Neural progenitor cell (in vitro differentiated cells): ENCODE data around the gene SHROOM3. TPM values are rescaled to one million over a fixed set of nuclear protein-coding genes. Genes with fewer than 3 reads are reported as not detected.

Experiments
- DNase-seq: peaks from one replicate; pipeline ENCODE4 v3.0.0-alpha.2; 2016; ENCODE audit warnings: low spot score
- H2AFZ ChIP-seq: fragments of 200-600 bp; sonication (generic); replicated peaks from 2 replicates; pipeline ENCODE4 v1.6.1; 2016; ENCODE audit warnings: antibody characterized with exemption
- H3F3A ChIP-seq: fragments of 200-600 bp; sonication (generic); 2 replicates; pipeline ENCODE4 v1.6.1; 2016; ENCODE audit warnings: antibody characterized with exemption, low read depth
- H3K27ac ChIP-seq: fragments of 200-600 bp; sonication (generic); 2 replicates; pipeline ENCODE4 v1.5.1; 2016; ENCODE audit warnings: mild to moderate bottlenecking
- H3K27me3 ChIP-seq: fragments of 200-600 bp; sonication (generic); 2 replicates; pipeline ENCODE4 v1.6.1; 2016; ENCODE audit warnings: mild to moderate bottlenecking, moderate library complexity
- H3K36me3 ChIP-seq: fragments of 200-600 bp; sonication (generic); 2 replicates; pipeline ENCODE4 v1.5.1; 2016
- H3K4me1 ChIP-seq: fragments of 200-600 bp; sonication (generic); 2 replicates; pipeline ENCODE4 v1.6.1; 2016; ENCODE audit warnings: mixed run types
- H3K4me2 ChIP-seq: fragments of 200-600 bp; sonication (generic); 2 replicates; pipeline ENCODE4 v1.6.1; 2016
- H3K4me3 ChIP-seq: fragments of 200-600 bp; sonication (generic); 2 replicates; pipeline ENCODE4 v1.5.1; 2016
- H3K79me2 ChIP-seq: fragments of 200-600 bp; sonication (generic); 2 replicates; pipeline ENCODE4 v1.6.1; 2016; ENCODE audit warnings: low read depth
- H3K9ac ChIP-seq: fragments of 200-600 bp; sonication (generic); 2 replicates; pipeline ENCODE4 v1.6.1; 2016
- H3K9me3 ChIP-seq: fragments of 200-600 bp; sonication (generic); 2 replicates; pipeline ENCODE4 v1.5.1; 2016; ENCODE audit warnings: low read depth
- H4K20me1 ChIP-seq: fragments of 200-600 bp; sonication (generic); 2 replicates; pipeline ENCODE4 v1.6.1; 2016; ENCODE audit warnings: low read depth
- H3K27ac Mint-ChIP-seq: 3 replicates; pipeline ENCODE4 v1.8.0; 2021; ENCODE audit warnings: mixed read lengths
- H3K27me3 Mint-ChIP-seq: 2 replicates; pipeline ENCODE4 v1.8.0; 2022; ENCODE audit warnings: low read depth, mild to moderate bottlenecking, inconsistent platforms, moderate library complexity, mixed read lengths; ENCODE audit not compliant: insufficient read depth
- H3K36me3 Mint-ChIP-seq: 3 replicates; pipeline ENCODE4 v1.8.0; 2021; ENCODE audit warnings: mixed read lengths
- H3K4me1 Mint-ChIP-seq: 3 replicates; pipeline ENCODE4 v1.8.0; 2021; ENCODE audit warnings: mixed read lengths
- H3K4me3 Mint-ChIP-seq: 3 replicates; pipeline ENCODE4 v1.8.0; 2021; ENCODE audit warnings: mild to moderate bottlenecking, moderate library complexity, mixed read lengths
- H3K9me3 Mint-ChIP-seq: 3 replicates; pipeline ENCODE4 v1.8.0; 2020; ENCODE audit warnings: mixed read lengths
- EZH2 ChIP-seq: fragments of 200-600 bp; sonication (generic); IDR thresholded peaks from 2 replicates; pipeline ENCODE4 v1.6.1; 2017; ENCODE audit warnings: antibody characterized with exemption, mild to moderate bottlenecking, moderate library complexity
- EZH2phosphoT487 ChIP-seq: fragments of 200-600 bp; sonication (generic); IDR thresholded peaks from 2 replicates; pipeline ENCODE4 v1.6.1; 2017; ENCODE audit warnings: antibody characterized with exemption
- total RNA-seq: library from RNA; depleted of rRNA; stranded (reverse); fragments of >200 nt; gene quantifications from 2 replicates; pipeline ENCODE4 v1.2.3, GENCODE V29; 2015; ENCODE audit warnings: low replicate concordance
- TF ChIP-seq, protein P1 (sequence below): fragments of 200-600 bp; sonication (generic); IDR thresholded peaks from 2 replicates; pipeline ENCODE4 v1.5.1; 2017; ENCODE audit warnings: antibody characterized with exemption, mild to moderate bottlenecking

SHROOM3 gene
- total RNA-seq, 1 donor from 2014 or later, result 36.6 TPM

DNA sequence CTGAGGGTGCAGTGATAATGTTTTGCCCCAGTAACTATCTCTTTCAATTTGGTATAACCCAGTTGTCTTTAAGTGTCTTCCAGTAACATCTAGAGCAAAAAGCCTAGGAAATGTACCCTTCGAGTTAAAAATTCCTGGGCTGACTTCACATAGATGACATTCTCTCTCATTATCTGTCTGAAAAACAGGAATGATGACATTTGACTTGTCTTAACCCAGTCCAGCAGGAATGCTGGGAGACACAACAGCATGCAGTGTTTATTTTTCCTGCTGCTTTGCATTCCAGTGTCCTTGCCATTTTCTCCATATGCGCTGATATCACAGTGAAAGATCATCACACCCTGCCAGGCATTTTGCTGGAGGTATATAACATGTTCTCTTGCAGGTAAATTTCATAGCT is 333.0 kb downstream of the SHROOM3 start:
- Mint-ChIP-seq H3K4me1 (peaks cover 17% of the 10 kb centered on the region), H3K4me3 (no peak overlapping the region), H3K27me3 (peaks cover 7% of the 10 kb centered on the region), H3K27ac (no peak overlapping the region), H3K9me3 (peaks cover 3% of the 10 kb centered on the region), H3K36me3 (peaks cover 55% of the 10 kb centered on the region)
- no peaks in the 10 kb centered on the region for H3F3A ChIP-seq
- no peak overlapping the region for H3K27ac ChIP-seq
- H3K36me3 ChIP-seq, result no peaks in the 10 kb centered on the region
- H2AFZ ChIP-seq, result no peak overlapping the region
- H3K4me2 ChIP-seq, result no peak overlapping the region
- peaks cover 6% of the 10 kb centered on the region for H3K4me1 ChIP-seq
- no peak for DNase-seq
- H3K4me3 ChIP-seq, result no peak overlapping the region
- no peaks in the 10 kb centered on the region for H3K9me3 ChIP-seq
- no peaks in the 10 kb centered on the region for H3K79me2 ChIP-seq
- H3K27me3 ChIP-seq, result no peaks in the 10 kb centered on the region
- H4K20me1 ChIP-seq, result no peaks in the 10 kb centered on the region
- TF ChIP-seq, protein P1, sequence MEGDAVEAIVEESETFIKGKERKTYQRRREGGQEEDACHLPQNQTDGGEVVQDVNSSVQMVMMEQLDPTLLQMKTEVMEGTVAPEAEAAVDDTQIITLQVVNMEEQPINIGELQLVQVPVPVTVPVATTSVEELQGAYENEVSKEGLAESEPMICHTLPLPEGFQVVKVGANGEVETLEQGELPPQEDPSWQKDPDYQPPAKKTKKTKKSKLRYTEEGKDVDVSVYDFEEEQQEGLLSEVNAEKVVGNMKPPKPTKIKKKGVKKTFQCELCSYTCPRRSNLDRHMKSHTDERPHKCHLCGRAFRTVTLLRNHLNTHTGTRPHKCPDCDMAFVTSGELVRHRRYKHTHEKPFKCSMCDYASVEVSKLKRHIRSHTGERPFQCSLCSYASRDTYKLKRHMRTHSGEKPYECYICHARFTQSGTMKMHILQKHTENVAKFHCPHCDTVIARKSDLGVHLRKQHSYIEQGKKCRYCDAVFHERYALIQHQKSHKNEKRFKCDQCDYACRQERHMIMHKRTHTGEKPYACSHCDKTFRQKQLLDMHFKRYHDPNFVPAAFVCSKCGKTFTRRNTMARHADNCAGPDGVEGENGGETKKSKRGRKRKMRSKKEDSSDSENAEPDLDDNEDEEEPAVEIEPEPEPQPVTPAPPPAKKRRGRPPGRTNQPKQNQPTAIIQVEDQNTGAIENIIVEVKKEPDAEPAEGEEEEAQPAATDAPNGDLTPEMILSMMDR, result no peak
- TF ChIP-seq EZH2phosphoT487, result no peak
- no peak for TF ChIP-seq EZH2
- H3K9ac ChIP-seq, result no peak overlapping the region

DNA sequence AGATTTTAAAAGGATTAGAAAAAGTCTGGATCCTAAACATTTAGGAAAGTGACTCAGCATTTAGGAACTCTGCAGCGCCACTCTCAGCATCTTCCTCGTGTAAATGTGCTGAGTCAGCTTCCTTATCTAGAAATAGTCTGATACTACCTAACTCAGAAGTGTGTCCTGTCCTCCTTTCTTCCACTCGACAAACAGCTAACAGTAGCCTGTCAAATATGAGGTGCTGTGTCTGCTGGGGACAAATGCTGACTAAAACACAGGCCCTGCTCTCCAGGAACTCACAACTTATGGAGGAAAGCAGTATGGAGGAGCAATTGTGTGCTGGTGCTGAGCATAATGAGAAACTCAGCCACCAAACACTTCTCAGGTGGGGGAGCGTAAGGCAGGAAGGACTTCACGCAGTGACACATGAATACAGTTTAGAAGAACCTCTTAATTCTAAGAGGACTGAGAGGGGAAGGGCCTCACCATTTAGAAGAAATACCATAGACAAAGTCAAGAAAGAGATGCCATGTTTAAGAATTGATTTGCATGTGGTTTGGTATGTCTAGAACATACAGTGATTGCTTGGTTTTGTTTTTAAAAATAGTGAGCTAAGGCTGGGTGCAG is 337.6 kb downstream of the SHROOM3 start:
- H3K4me3 Mint-ChIP-seq, result no peak overlapping the region
- H2AFZ ChIP-seq, result no peak overlapping the region
- no peak overlapping the region for H3K27ac ChIP-seq

DNA sequence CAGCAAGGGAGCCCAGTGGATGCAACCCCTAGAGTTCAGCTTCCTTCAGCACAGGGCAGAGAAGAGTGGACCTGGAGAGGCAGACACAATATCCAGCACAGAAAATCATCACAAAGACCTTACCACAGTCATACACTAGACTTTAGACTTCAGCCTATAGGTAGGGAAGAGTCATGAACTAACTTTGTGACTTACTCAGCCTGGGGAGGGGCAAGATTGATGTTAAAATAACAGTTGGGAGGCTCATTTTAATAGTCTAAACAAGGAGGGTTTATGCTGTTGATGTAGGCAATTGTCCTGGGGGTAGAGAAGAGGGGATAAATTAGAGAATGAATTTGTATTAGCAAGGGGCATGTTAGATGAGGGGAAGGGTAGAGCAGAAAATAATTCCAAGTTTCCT is 338.7 kb downstream of the SHROOM3 start:
- Mint-ChIP-seq H3K4me3 (no peak overlapping the region), H3K36me3 (peaks cover 73% of the 10 kb centered on the region), H3K9me3 (peaks cover 17% of the 10 kb centered on the region), H3K4me1 (no peaks in the 10 kb centered on the region), H3K27me3 (peaks cover 5% of the 10 kb centered on the region), H3K27ac (no peak overlapping the region)
- Histone ChIP-seq H3K27me3 (no peaks in the 10 kb centered on the region), H2AFZ (no peak overlapping the region), H3K36me3 (peaks cover 18% of the 10 kb centered on the region), H3K9me3 (no peaks in the 10 kb centered on the region), H4K20me1 (no peaks in the 10 kb centered on the region), H3K27ac (no peak overlapping the region), H3K4me1 (no peaks in the 10 kb centered on the region), H3K79me2 (no peaks in the 10 kb centered on the region), H3K9ac (no peak overlapping the region), H3K4me3 (no peak overlapping the region), H3F3A (no peaks in the 10 kb centered on the region), H3K4me2 (no peak overlapping the region)
- no peak for TF ChIP-seq EZH2
- TF ChIP-seq, protein P1, result no peak
- TF ChIP-seq EZH2phosphoT487, result no peak
- no peak for DNase-seq

More for the DNA sequence above, 337.6 kb downstream of the SHROOM3 start:
- no peak overlapping the region for H3K9ac ChIP-seq
- no peaks in the 10 kb centered on the region for H3K79me2 ChIP-seq
- Mint-ChIP-seq H3K36me3 (peaks cover 75% of the 10 kb centered on the region), H3K9me3 (peaks cover 17% of the 10 kb centered on the region), H3K27ac (no peak overlapping the region), H3K27me3 (peaks cover 5% of the 10 kb centered on the region), H3K4me1 (peaks cover 3% of the 10 kb centered on the region)
- no peak for DNase-seq
- no peaks in the 10 kb centered on the region for H3K4me1 ChIP-seq
- H3K36me3 ChIP-seq, result peaks cover 18% of the 10 kb centered on the region
- H3K9me3 ChIP-seq, result no peaks in the 10 kb centered on the region
- H3K4me3 ChIP-seq, result no peak overlapping the region
- H4K20me1 ChIP-seq, result no peaks in the 10 kb centered on the region
- no peaks in the 10 kb centered on the region for H3F3A ChIP-seq
- no peak overlapping the region for H3K4me2 ChIP-seq
- no peaks in the 10 kb centered on the region for H3K27me3 ChIP-seq
- TF ChIP-seq EZH2 (no peak), EZH2phosphoT487 (no peak)
- TF ChIP-seq, protein P1, result no peak
